MM.1S (cell line): ENCODE data around the gene MEGF6.

Experiments used
- EZH2 ChIP-seq: fragments of 300-600 bp; sonication (generic); optimal IDR thresholded peaks from 2 replicates; pipeline ENCODE3; 2017; ENCODE audit warnings: low read depth, mild to moderate bottlenecking, antibody characterized with exemption, low read length, mixed read lengths
- TF ChIP-seq, protein P1 (sequence below): fragments of 300-600 bp; sonication (generic); IDR thresholded peaks from 2 replicates; pipeline ENCODE4 v1.5.1; 2016; ENCODE audit warnings: antibody characterized with exemption, low read length, mixed read lengths

DNA sequence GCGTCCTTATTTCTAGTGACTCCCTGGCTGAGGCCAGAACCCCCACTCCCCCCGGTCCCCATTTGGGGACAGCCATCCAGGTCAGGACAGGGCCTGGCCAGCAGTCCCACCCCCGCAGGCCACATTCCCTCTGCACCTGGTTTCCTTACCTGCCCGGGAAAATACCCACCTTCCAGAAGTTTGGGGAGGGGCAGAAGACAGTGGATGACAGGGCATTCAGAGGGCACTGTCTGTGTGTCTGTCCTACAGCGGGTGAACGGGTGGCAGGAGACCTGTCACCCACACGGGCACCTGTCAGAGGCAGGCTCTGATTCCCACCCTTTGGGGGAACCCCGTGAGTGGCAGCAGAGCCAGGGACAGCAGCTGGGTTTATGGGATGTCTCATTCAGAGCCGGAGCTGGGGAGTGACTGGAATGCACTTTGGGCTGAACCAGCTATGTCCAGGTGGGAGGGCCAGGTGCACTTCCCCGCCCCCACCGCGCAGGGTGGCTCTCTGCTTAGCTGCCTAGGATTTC is 154.8 kb downstream of the MEGF6 start:
- TF ChIP-seq, protein P1, sequence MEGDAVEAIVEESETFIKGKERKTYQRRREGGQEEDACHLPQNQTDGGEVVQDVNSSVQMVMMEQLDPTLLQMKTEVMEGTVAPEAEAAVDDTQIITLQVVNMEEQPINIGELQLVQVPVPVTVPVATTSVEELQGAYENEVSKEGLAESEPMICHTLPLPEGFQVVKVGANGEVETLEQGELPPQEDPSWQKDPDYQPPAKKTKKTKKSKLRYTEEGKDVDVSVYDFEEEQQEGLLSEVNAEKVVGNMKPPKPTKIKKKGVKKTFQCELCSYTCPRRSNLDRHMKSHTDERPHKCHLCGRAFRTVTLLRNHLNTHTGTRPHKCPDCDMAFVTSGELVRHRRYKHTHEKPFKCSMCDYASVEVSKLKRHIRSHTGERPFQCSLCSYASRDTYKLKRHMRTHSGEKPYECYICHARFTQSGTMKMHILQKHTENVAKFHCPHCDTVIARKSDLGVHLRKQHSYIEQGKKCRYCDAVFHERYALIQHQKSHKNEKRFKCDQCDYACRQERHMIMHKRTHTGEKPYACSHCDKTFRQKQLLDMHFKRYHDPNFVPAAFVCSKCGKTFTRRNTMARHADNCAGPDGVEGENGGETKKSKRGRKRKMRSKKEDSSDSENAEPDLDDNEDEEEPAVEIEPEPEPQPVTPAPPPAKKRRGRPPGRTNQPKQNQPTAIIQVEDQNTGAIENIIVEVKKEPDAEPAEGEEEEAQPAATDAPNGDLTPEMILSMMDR: no peak
- TF ChIP-seq EZH2: no peak
